SK-N-MC (cell line): ENCODE data around the gene SPAG8.

Source experiments
- DNase-seq: peaks from one replicate; pipeline ENCODE4 v3.0.0-alpha.2; 2011; ENCODE audit warnings: low read depth, low spot score
- H3K27ac ChIP-seq: fragments of 200-600 bp; sonication (generic); 2 replicates; pipeline ENCODE4 v1.5.1; 2016; ENCODE audit warnings: mixed run types
- H3K36me3 ChIP-seq: fragments of 200-600 bp; sonication (generic); 2 replicates; pipeline ENCODE4 v1.6.1; 2017; ENCODE audit warnings: antibody characterized with exemption, low read length, mixed read lengths; ENCODE audit not compliant: insufficient read depth
- H3K4me3 ChIP-seq: fragments of 200-600 bp; sonication (generic); 2 replicates; pipeline ENCODE4 v1.5.1; 2016
- H3K9ac ChIP-seq: fragments of 200-600 bp; sonication (generic); 2 replicates; pipeline ENCODE4 v1.8.0; 2017; ENCODE audit warnings: mixed run types, mixed read lengths; ENCODE audit not compliant: insufficient read length
- H3K9me3 ChIP-seq: fragments of 200-600 bp; sonication (generic); 2 replicates; pipeline ENCODE4 v1.6.1; 2017; ENCODE audit warnings: low read depth, mild to moderate bottlenecking, antibody characterized with exemption, low read length, moderate library complexity, mixed read lengths
- EZH2 ChIP-seq: fragments of 200-600 bp; sonication (generic); IDR thresholded peaks from one replicate; pipeline ENCODE4 v1.6.1; 2017; ENCODE audit warnings: antibody characterized with exemption
- FOXP2 ChIP-seq: optimal IDR thresholded peaks from 2 replicates; pipeline ENCODE3; 2011; ENCODE audit warnings: mild to moderate bottlenecking, moderate library complexity; ENCODE audit not compliant: insufficient read depth; ENCODE audit errors: extremely low read length, control extremely low read depth
- POLR2AphosphoS5 ChIP-seq: IDR thresholded peaks from 2 replicates; pipeline ENCODE4 v1.6.1; 2012; ENCODE audit warnings: mild to moderate bottlenecking, low read depth, low read length, borderline replicate concordance

The SPAG8 gene

DNA sequence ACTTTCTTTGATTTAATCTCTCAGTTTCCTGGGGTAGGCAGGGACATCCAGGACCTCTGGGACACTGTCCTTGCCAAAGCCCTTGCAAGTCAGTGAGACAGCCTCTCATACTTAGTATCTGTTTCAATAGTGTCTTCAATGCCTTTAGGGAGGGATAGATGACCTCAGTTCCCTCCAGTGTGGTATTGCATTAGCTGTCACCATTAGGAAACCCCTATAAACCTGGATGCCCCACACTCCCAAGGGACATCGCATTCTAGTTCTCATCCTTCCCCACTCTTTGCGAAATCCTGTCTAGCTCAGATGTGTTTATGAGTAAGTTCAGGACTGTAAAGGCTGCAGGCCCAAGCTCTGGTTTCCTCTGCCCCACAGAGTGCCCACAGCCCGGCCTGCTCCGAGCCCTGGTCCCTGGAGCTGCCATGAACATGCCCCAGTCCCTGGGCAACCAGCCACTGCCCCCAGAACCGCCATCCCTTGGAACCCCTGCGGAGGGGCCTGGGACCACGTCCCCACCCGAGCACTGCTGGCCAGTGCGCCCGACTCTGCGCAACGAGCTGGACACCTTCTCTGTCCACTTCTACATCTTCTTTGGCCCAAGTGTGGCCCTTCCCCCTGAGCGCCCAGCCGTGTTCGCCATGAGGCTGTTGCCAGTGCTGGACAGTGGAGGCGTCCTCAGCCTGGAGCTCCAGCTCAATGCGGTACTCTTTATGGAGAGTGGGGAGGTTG, 30.1 kb upstream of the SPAG8 start:
- Histone ChIP-seq H3K27ac (no peak overlapping the region), H3K36me3 (no peaks in the 10 kb centered on the region), H3K9me3 (no peaks in the 10 kb centered on the region), H3K9ac (no peak overlapping the region), H3K4me3 (no peak overlapping the region)
- DNase-seq = no peak
- TF ChIP-seq POLR2AphosphoS5 = no peak
- TF ChIP-seq EZH2 = no peak
- TF ChIP-seq FOXP2 = no peak

DNA sequence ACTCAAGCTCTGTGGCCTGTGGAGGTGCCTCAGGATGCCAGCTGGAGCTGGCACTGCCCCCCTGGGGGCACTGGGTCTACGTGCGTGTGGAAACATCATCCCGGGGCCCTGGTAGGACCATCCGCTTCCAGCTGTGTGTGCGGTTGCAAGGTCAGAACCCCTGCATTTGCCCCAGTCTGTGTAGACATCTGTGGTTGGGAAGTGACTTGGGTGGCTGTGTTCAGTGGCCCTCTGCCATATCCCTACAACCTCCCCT, 29.5 kb upstream of the SPAG8 start:
- H3K27ac ChIP-seq = no peak overlapping the region
- H3K4me3 ChIP-seq = no peak overlapping the region
- H3K9me3 ChIP-seq = no peaks in the 10 kb centered on the region
- H3K9ac ChIP-seq = no peak overlapping the region
- DNase-seq = no peak
- no peak for TF ChIP-seq EZH2
- TF ChIP-seq FOXP2 = no peak
- TF ChIP-seq POLR2AphosphoS5 = no peak
- H3K36me3 ChIP-seq = no peaks in the 10 kb centered on the region

DNA sequence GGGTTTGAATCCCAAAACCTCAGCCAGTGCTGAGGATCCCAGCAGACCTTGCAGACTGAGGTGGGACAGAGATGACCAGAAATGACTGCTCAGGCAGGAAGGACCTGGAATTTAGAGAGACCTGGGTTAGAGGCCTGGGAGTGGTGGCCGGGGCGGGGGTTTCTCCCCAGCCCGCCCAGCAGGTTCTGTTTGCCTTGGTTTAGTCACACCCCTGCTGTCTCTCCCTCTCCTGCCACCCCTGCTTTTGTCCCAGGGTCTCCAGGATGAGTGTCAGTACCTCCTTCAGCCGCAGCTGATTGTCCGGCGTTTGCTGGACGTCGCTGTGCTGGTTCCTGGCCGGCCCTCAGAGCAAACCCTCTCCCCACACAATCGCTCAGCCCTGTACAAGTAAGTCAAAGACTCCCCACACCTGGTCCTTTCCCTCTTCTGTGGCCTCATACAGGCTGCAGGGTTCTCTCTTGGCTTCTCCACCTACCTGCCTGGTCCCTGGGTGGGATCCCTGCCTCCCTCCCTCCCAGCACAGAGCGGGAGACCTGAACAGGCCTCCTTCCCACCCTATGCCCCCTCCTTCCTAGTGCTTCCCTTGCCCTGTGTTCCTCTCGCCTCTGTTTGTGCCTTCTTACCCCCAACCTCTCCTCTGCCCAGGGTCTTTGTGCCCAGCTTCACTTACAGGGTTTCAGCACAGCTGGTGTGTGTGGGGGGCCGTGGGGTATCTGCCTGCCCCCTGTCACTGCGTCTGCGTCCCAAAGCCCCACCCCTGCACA, 29.0 kb upstream of the SPAG8 start:
- Histone ChIP-seq H3K9me3 (no peaks in the 10 kb centered on the region), H3K4me3 (no peak overlapping the region), H3K36me3 (no peaks in the 10 kb centered on the region), H3K9ac (no peak overlapping the region), H3K27ac (no peak overlapping the region)
- no peak for DNase-seq
- TF ChIP-seq FOXP2 (no peak), EZH2 (no peak), POLR2AphosphoS5 (no peak)

DNA sequence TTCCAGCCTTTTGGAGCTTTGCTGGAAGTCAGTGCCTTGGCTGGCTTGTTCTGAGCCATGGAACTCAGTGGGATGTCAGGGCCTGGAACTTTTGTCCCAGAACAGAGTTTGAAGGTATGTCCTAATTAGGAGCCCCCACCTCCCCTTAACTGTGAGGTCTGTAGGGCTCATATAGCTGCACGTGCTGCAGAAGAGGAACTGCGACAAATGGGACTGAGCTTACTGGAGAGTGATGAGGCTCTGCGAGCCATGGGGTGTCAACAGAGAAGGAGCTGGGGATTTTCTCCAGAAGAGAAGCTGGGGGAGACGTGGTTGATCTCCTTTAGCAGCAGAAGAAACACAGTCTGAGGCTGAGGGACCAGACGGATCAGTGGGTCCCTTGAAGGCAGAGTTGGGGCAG, 27.9 kb upstream of the SPAG8 start:
- no peak overlapping the region for H3K9ac ChIP-seq
- H3K4me3 ChIP-seq = no peak overlapping the region
- H3K9me3 ChIP-seq = no peaks in the 10 kb centered on the region
- DNase-seq = no peak
- TF ChIP-seq FOXP2 = no peak
- no peak for TF ChIP-seq EZH2
- TF ChIP-seq POLR2AphosphoS5 = no peak
- H3K36me3 ChIP-seq = no peaks in the 10 kb centered on the region
- no peak overlapping the region for H3K27ac ChIP-seq

DNA sequence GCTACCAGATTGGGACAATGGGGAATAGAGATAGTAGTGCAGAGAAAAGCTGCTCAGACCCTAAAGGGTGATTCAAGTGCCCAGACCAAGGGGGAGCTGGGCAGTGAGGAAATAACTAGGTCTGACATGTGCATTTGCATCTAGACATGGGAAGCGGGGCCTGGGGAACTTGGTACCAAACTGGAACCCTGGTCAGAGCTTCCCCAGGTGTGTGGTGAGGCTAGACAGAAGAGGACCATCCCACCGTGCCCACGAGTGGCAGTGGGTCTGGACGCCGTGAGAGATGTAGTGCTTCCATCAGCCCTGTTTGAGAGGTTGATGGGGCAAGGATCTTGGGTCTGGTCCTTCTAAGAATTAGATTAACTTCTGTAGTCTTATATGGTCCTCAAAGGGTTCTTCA, 24.5 kb upstream of the SPAG8 start:
- TF ChIP-seq FOXP2 (no peak), EZH2 (no peak), POLR2AphosphoS5 (no peak)
- no peak overlapping the region for H3K27ac ChIP-seq
- no peak for DNase-seq
- no peaks in the 10 kb centered on the region for H3K9me3 ChIP-seq
- H3K36me3 ChIP-seq = no peaks in the 10 kb centered on the region
- H3K4me3 ChIP-seq = no peak overlapping the region
- H3K9ac ChIP-seq = no peak overlapping the region

DNA sequence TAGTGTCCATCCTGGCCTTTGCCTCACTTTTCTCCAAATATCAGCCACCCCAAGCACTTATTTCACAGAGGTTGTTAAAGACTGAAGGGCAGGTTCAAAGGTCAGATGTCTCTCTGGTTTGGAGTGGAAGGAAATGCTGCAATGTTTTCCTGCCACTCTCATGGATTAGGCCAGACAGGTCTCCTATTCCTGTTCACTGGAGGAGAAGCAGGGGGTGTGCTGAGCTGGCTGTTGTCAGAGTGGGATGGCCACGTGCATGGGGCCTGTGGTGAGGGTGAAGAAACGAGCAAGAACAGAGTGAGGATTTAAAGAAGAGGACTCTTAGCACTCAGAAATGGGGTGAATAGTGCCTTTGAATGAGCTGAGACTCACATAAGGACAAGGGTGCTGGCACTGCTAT, 23.7 kb upstream of the SPAG8 start:
- Histone ChIP-seq H3K36me3 (no peaks in the 10 kb centered on the region), H3K9ac (no peak overlapping the region), H3K9me3 (no peaks in the 10 kb centered on the region), H3K27ac (no peak overlapping the region), H3K4me3 (no peak overlapping the region)
- TF ChIP-seq FOXP2 (no peak), EZH2 (no peak), POLR2AphosphoS5 (no peak)
- DNase-seq = no peak

DNA sequence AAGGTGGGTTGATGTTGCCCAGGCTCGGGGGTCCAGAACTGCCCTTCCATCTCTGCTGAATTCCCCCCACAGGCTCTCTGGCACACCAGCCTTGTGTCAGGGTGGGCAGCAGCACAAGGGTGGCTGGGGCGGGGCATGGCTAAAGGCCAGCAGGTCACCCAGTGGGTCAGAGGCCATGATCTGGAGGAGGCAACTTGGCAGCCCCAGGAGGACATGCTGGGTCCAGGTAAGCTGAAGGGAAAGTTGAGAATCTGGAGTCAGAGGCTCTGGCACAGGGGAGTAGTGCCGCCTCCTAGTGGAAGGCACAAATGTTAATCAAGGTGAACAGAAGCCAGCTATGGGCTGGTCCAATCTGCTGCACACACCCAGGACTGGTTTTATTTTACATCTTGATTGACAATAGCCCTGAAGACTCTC, 23.2 kb upstream of the SPAG8 start:
- Histone ChIP-seq H3K9ac (no peak overlapping the region), H3K27ac (no peak overlapping the region), H3K9me3 (no peaks in the 10 kb centered on the region), H3K4me3 (no peak overlapping the region), H3K36me3 (no peaks in the 10 kb centered on the region)
- no peak for DNase-seq
- TF ChIP-seq POLR2AphosphoS5 = no peak
- TF ChIP-seq EZH2 = no peak
- TF ChIP-seq FOXP2 = no peak

DNA sequence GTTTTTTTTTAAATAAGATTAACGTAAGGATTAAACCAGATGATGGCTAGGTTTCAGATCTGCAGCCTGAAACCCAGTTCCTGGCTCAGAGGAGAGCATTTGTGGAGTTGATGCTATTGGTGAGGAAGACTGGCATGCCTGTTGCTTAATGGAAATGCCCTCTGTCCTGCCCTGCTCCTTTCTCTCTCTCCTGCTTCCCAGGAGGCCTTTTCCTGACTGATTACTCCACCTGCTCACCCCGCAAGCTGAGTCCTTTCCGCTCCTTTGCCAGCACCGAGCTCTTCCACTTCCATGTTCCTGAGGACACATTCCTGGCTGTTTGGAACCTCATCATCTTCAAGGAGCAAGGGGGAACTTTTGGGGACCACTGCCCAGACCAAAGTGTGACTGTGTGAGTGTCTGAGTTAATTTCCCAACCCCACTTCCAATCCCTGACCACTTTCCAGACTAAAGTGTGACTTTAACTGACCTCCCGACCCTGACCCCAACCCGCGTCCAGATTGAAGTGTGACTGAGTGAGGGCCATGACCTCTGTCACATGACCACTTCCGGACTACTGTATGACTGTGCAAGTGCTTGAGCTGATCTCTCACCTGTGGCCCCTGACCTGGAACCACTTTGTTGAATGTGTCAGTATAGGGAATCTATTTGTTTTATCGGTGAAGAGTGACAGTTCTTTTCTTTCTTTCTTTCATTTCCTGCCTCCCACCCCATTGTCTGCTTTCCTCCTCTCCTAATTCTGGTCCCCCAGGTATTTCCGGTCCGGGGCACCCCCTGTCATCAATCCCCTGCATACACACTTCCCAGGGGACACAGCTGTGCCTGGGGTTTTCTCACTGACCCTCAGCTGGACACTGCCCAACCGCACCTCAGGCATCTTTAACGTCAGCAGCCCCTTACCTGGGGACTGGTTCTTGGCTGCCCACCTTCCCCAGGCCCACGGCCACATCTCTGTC, 22.5 kb upstream of the SPAG8 start:
- no peak overlapping the region for H3K27ac ChIP-seq
- no peak overlapping the region for H3K4me3 ChIP-seq
- DNase-seq = no peak
- H3K9me3 ChIP-seq = no peaks in the 10 kb centered on the region
- TF ChIP-seq EZH2 (no peak), FOXP2 (no peak), POLR2AphosphoS5 (no peak)
- H3K9ac ChIP-seq = no peak overlapping the region
- no peaks in the 10 kb centered on the region for H3K36me3 ChIP-seq

DNA sequence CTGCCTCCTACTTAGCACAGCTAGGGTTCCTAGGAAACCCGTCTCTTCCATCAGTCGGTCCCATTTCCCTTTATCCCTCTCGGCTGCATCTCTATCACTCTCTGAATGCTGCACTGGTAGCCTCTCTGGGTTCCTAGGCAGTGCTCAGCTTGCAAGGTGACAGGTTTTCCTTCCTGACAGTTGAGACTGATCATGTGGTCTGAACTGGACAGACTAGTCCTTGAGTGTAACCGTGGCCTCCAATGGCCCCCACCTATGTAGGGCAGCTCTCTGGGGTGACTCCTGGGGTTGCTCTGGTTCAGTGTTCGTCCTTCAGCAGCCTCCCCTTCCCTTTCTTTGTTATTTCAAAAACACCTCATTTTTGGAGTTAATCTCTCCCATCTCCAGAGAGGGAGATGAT, 20.8 kb upstream of the SPAG8 start:
- Histone ChIP-seq H3K36me3 (no peaks in the 10 kb centered on the region), H3K27ac (no peak overlapping the region), H3K4me3 (no peak overlapping the region), H3K9ac (no peak overlapping the region), H3K9me3 (no peaks in the 10 kb centered on the region)
- TF ChIP-seq EZH2 = no peak
- TF ChIP-seq POLR2AphosphoS5 = no peak
- TF ChIP-seq FOXP2 = no peak
- DNase-seq = no peak
